ENCODE results near the gene RNASEH1. TPM values are rescaled to one million over a fixed set of nuclear protein-coding genes. Genes with fewer than 3 reads are reported as not detected.

The RNASEH1 gene
- total RNA-seq, 1 donor from 2014 or later = 28.5 TPM

DNA sequence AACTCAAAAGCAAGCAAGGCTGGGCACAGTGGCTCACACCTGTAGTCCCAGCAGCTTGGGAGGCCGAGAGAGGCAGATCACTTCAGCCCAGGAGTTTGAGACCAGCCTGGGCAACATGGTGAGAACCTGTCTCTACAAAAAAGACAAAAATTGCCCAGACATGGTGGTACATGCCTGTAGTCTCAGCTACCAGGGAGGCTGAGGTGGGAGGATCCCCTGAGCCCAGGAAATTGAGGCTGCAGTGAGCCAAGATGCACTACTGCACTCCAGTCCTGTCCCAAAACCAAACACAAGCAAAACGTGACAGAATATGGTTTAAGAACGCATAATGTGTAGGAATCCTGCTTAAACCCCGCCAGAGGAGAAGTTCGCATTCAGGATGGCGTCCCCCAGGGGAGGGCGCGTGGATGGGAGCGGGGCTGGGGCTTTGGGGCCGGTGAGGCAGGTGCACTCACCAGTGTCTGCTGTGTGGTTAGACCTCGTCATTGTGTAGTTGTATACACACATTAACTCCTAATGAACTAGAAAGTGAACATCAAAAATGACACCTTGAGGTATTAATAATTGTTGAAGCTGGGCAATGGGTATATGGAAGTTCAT, 42.2 kb upstream of the RNASEH1 start:
- H3K4me1 Mint-ChIP-seq = peaks cover 9% of the 10 kb centered on the region
- H3K36me3 Mint-ChIP-seq (ENCODE audit: low read depth) = no peaks in the 10 kb centered on the region
- intact Hi-C loops (cut with micrococcal nuclease) = no loop called here
- TF ChIP-seq, protein P1, sequence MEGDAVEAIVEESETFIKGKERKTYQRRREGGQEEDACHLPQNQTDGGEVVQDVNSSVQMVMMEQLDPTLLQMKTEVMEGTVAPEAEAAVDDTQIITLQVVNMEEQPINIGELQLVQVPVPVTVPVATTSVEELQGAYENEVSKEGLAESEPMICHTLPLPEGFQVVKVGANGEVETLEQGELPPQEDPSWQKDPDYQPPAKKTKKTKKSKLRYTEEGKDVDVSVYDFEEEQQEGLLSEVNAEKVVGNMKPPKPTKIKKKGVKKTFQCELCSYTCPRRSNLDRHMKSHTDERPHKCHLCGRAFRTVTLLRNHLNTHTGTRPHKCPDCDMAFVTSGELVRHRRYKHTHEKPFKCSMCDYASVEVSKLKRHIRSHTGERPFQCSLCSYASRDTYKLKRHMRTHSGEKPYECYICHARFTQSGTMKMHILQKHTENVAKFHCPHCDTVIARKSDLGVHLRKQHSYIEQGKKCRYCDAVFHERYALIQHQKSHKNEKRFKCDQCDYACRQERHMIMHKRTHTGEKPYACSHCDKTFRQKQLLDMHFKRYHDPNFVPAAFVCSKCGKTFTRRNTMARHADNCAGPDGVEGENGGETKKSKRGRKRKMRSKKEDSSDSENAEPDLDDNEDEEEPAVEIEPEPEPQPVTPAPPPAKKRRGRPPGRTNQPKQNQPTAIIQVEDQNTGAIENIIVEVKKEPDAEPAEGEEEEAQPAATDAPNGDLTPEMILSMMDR (IDR thresholded peaks at IDR 0.05) = no peak
- H3K4me3 Mint-ChIP-seq = no peak overlapping the region
- ATAC-seq (ENCODE audit: low read depth) (no peak), DNase-seq (no peak)
- H3K27ac Mint-ChIP-seq = no peak overlapping the region
- no peaks in the 10 kb centered on the region for H3K9me3 Mint-ChIP-seq
- ChIA-PET POLR2A (no interaction called here), CTCF (no interaction called here)
- H3K27me3 Mint-ChIP-seq = no peaks in the 10 kb centered on the region

DNA sequence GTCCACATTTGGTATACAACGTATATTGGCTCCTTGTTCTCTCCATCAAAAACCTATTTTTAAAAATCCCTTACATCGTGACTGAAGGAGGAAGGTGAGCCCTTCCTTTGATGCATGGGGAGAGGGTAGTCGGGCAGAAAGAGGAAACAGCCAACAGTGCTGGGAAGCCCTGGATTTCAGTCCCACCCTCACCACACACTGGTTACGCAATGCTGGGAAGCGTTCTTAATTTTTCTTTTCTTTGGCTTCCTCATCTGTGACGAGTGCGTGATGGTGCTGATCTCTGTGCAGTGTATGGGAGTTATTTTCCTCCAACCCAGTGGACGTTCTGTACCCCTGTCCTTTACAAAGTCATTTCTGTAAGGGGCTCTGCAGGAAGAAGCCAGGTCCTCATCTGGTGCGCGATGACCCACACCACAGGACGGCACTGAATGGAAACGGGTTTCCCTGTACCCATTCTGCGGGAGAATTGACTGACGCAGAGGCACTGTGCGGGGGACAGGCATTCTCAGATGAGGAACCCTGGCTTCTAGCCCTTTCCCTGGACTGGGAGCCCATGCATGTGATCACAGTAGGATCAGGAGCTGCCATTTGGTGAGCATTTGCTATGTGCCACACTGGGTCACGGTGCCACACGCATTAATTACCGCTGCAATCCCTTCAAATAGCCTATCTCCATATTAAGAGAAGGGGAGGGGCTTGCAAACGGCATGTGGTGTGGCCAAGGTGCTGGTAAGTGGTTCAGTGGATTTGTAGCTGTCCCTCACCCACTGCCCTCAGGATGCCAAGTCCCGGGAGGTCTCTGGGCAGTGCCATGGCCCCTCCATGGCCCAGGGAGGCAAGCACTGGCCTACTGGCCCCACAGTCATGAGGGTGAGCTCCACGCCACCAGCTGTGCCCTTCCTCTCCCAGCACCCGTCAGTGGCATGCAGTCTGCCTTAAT, 41.0 kb upstream of the RNASEH1 start:
- Mint-ChIP-seq H3K36me3 (ENCODE audit: low read depth) (no peaks in the 10 kb centered on the region), H3K4me3 (no peak overlapping the region), H3K9me3 (no peaks in the 10 kb centered on the region), H3K27ac (no peak overlapping the region), H3K4me1 (peaks cover 6% of the 10 kb centered on the region), H3K27me3 (no peaks in the 10 kb centered on the region)
- TF ChIP-seq, protein P1 (IDR thresholded peaks at IDR 0.05) = no peak
- CTCF ChIA-PET = no interaction called here
- intact Hi-C loops (cut with micrococcal nuclease) = no loop called here
- POLR2A ChIA-PET = no interaction called here
- ATAC-seq (ENCODE audit: low read depth) = no peak
- no peak for DNase-seq

DNA sequence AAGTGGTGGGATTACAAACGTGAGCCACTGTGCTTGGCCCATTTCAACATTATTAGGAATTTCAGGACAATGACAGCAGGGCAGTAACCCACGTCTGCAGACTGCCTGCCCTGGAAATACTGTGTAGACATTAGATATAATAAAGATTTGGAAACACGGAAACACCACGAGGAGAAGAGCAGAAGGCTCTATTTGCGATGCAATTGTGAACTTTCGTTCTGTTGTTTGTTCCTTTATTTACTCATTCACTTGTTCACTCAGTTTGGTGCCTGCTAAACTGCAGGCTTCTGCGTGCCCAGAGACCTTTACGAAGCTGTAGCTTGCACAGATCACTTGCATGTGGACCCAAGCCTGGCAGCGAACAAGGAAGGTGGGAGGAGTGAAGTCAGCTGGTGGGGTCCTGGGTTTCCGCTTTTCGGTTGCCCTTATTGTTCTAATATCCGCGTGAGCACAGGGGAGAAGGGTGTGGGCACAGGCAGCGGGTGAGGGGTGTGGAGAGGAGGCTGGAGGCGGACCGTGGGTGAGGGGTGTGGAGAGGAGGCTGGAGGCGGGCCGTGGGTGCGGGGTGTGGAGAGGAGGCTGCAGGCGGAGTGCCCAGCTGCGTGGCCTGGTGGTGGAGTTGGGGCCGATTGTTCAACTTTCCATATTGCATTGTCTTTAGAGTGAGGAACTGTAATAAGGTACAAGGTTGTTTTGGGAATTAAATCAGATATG, 40.2 kb upstream of the RNASEH1 start:
- intact Hi-C loops (cut with micrococcal nuclease) = no loop called here
- H3K9me3 Mint-ChIP-seq = no peaks in the 10 kb centered on the region
- ChIA-PET CTCF (no interaction called here), POLR2A (no interaction called here)
- TF ChIP-seq, protein P1 (IDR thresholded peaks at IDR 0.05) = no peak
- no peaks in the 10 kb centered on the region for H3K27me3 Mint-ChIP-seq
- no peak overlapping the region for H3K4me3 Mint-ChIP-seq
- ATAC-seq (ENCODE audit: low read depth) (no peak), DNase-seq (no peak)
- H3K36me3 Mint-ChIP-seq (ENCODE audit: low read depth) = no peaks in the 10 kb centered on the region
- no peak overlapping the region for H3K27ac Mint-ChIP-seq
- H3K4me1 Mint-ChIP-seq = peaks cover 6% of the 10 kb centered on the region

DNA sequence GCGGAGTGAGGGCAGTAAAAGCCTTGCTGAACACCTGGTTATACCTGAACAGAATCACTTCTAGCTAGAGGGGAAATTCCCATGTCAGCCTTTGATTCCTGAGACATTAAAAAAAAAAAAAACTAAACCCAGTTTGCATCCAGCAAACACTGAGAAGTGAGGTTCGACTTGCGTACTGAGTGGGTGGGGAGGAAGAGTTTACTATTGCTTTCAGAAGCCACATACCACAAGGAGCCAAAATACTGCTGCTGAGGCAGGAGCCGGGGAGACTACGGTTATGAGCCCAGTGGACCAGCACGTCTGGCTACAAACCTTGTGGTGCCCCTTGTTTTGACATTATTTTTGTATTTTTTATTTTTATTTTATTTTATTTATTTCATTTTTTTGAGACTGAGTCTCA, 39.4 kb upstream of the RNASEH1 start:
- POLR2A ChIA-PET = no interaction called here
- H3K27me3 Mint-ChIP-seq = no peaks in the 10 kb centered on the region
- no peak for DNase-seq
- H3K4me1 Mint-ChIP-seq = peaks cover 6% of the 10 kb centered on the region
- ATAC-seq (ENCODE audit: low read depth) = no peak
- TF ChIP-seq, protein P1 (IDR thresholded peaks at IDR 0.05) = no peak
- H3K27ac Mint-ChIP-seq = no peak overlapping the region
- no peak overlapping the region for H3K4me3 Mint-ChIP-seq
- CTCF ChIA-PET = no interaction called here
- H3K36me3 Mint-ChIP-seq (ENCODE audit: low read depth) = peaks cover 2% of the 10 kb centered on the region
- no peaks in the 10 kb centered on the region for H3K9me3 Mint-ChIP-seq
- intact Hi-C loops (cut with micrococcal nuclease) = no loop called here

DNA sequence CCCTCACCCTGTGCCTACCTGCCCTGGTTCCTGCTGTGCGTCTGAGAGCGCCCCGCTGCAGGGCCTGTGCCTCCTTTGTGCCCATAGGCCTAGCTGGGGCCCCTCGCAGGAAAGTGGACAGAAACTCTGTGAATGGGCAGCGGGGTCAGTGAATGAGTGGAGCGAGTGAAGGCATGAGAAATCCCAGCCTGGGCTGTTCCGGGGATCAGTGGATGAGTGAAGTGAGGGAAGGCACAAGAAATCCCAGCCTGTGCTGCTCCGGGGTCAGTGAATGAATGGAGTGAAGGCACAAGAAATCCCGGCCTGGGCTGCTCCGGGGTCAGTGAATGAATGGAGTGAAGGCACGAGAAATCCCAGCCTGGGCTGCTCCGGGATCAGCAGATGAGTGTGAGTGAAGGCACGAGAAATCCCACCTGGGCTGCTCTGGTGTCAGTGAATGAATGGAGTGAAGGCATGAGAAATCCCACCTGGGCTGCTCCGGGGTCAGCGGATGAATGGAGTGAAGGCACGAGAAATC, 38.8 kb upstream of the RNASEH1 start:
- POLR2A ChIA-PET = no interaction called here
- intact Hi-C loops (cut with micrococcal nuclease) = no loop called here
- H3K4me3 Mint-ChIP-seq = no peak overlapping the region
- H3K9me3 Mint-ChIP-seq = no peaks in the 10 kb centered on the region
- no peak for DNase-seq
- TF ChIP-seq, protein P1 (IDR thresholded peaks at IDR 0.05) = no peak
- no peak for ATAC-seq (ENCODE audit: low read depth)
- peaks cover 4% of the 10 kb centered on the region for H3K36me3 Mint-ChIP-seq (ENCODE audit: low read depth)
- CTCF ChIA-PET = no interaction called here
- H3K27me3 Mint-ChIP-seq = no peaks in the 10 kb centered on the region
- H3K4me1 Mint-ChIP-seq = peaks cover 6% of the 10 kb centered on the region
- H3K27ac Mint-ChIP-seq = no peak overlapping the region
